Brain microvascular endothelial cell (primary cell): ENCODE results near the gene SSTR3.

ENCODE experiments used
- DNase-seq: peaks from one replicate; pipeline ENCODE4 v3.0.0-alpha.2; 2020
- H3K27ac ChIP-seq: fragments of 250-450 bp; sonication (Bioruptor Pico); 2 replicates; pipeline ENCODE4 v1.5.1; 2020; ENCODE audit warnings: mild to moderate bottlenecking, moderate library complexity
- H3K27me3 ChIP-seq: fragments of 250-450 bp; sonication (Bioruptor Pico); replicated peaks from 2 replicates; pipeline ENCODE4 v1.5.1; 2020; ENCODE audit warnings: mild to moderate bottlenecking
- H3K36me3 ChIP-seq: fragments of 250-450 bp; sonication (Bioruptor Pico); replicated peaks from 2 replicates; pipeline ENCODE4 v1.5.1; 2020; ENCODE audit warnings: mild to moderate bottlenecking
- H3K4me3 ChIP-seq: 2 replicates; pipeline ENCODE4 v1.5.1; 2011; ENCODE audit warnings: low read depth, mild to moderate bottlenecking, control low read depth, low read length, moderate library complexity
- in situ Hi-C: cut with HindIII; loops from 2 replicates; pipeline ENCODE4 v1.10.0; 2017; ENCODE audit warnings: low sequenced_read_pairs, low pct_ligation_motif_present
- TF ChIP-seq, protein P1 (sequence below): IDR thresholded peaks from 2 replicates; pipeline ENCODE4 v1.5.1; 2011; ENCODE audit warnings: low read depth, mild to moderate bottlenecking, moderate library complexity, low read length, control low read depth, inconsistent platforms; ENCODE audit errors: missing control alignments

SSTR3 gene

DNA sequence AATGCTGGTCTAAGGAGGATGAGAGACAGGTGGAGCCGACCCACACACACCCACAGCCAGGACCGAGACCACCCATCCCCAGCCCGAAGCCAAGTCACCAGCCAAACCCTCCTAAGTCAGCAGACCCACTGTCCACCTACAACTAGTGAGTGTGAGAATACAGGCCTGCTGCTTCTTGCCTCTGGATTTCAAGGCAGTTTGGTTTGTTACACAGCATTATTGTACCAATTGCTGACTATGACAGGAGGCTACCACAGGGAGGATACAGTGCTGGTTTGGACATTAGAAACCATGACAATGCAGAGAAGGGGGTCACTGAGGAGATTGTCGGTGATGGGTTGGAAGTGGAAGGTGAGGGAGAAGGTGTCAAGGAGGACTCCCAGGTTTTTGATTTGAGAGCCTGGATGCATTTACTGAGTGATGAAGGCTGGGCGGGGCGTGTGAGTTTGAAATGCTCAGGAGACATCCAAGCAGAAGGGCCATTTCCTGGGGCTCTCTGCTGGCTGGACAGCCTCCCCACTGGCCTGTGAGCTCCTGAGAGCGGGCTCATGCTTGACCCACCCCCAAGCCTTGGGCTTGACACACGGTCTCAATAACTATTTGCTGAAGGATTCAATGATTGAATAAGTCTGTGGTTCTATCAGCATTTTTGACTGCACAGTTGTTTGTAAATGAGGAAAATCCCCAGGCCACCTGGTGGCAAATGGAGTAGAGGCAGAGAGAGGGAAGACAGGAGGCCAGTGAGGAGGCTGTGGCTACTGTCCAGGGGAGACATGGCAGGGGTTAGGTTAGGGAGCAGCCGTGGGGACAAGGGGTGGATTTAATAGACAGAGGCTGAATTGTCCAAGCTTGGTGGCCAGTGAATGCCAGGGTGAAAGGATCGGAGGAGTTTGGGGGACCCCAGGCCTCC is 9.4 kb upstream of the SSTR3 start:
- TF ChIP-seq, protein P1, sequence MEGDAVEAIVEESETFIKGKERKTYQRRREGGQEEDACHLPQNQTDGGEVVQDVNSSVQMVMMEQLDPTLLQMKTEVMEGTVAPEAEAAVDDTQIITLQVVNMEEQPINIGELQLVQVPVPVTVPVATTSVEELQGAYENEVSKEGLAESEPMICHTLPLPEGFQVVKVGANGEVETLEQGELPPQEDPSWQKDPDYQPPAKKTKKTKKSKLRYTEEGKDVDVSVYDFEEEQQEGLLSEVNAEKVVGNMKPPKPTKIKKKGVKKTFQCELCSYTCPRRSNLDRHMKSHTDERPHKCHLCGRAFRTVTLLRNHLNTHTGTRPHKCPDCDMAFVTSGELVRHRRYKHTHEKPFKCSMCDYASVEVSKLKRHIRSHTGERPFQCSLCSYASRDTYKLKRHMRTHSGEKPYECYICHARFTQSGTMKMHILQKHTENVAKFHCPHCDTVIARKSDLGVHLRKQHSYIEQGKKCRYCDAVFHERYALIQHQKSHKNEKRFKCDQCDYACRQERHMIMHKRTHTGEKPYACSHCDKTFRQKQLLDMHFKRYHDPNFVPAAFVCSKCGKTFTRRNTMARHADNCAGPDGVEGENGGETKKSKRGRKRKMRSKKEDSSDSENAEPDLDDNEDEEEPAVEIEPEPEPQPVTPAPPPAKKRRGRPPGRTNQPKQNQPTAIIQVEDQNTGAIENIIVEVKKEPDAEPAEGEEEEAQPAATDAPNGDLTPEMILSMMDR = no peak
- no peak overlapping the region for H3K27ac ChIP-seq
- no peak for DNase-seq
- no peaks in the 10 kb centered on the region for H3K27me3 ChIP-seq
- no peak overlapping the region for H3K4me3 ChIP-seq
- H3K36me3 ChIP-seq = peaks cover 19% of the 10 kb centered on the region
- in situ Hi-C loops = no loop called here

- DNase-seq = no peak
- no peak overlapping the region for H3K27ac ChIP-seq
- H3K4me3 ChIP-seq = no peak overlapping the region
Measured at GRCh38 chr22:37220543-37220981, 8.3 kb upstream of the SSTR3 start.

GRCh38 chr22:37219533-37219932 is 7.3 kb upstream of the SSTR3 start:
- Histone ChIP-seq H3K4me3 (no peak overlapping the region), H3K27me3 (no peaks in the 10 kb centered on the region), H3K27ac (no peak overlapping the region), H3K36me3 (peaks cover 4% of the 10 kb centered on the region)
- DNase-seq = no peak
- TF ChIP-seq, protein P1 = no peak
- in situ Hi-C loops = no loop called here

More at GRCh38 chr22:37220543-37220981, 8.3 kb upstream of the SSTR3 start:
- TF ChIP-seq, protein P1 = no peak
- Histone ChIP-seq H3K36me3 (peaks cover 11% of the 10 kb centered on the region), H3K27me3 (no peaks in the 10 kb centered on the region)
- in situ Hi-C loops = no loop called here

GRCh38 chr22:37218771-37219411 is 6.6 kb upstream of the SSTR3 start:
- Histone ChIP-seq H3K4me3 (no peak overlapping the region), H3K27ac (no peak overlapping the region)

DNA sequence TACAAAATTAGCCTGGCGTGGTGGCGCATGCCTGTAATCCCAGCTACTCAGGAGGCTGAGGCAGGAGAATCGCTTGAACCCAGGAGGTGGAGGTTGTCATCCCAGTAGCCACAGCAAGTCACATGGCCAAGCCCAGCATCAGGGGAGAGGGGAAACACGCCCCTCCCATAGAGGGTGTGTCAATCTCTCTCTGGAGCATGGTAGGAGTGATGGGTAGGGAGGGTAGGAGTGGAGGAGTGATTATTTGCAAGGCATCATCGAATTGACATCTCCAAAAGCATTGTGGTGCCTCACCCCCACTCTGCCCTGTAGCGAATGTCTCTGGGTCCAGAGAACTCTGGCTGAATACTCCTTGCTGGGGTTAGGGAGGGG is 6.1 kb upstream of the SSTR3 start:
- Histone ChIP-seq H3K27ac (no peak overlapping the region), H3K36me3 (no peaks in the 10 kb centered on the region), H3K27me3 (no peaks in the 10 kb centered on the region), H3K4me3 (no peak overlapping the region)
- in situ Hi-C loops = no loop called here
- no peak for DNase-seq
- TF ChIP-seq, protein P1 = no peak

More at GRCh38 chr22:37218771-37219411, 6.6 kb upstream of the SSTR3 start:
- in situ Hi-C loops = no loop called here
- no peak for DNase-seq
- Histone ChIP-seq H3K36me3 (no peaks in the 10 kb centered on the region), H3K27me3 (no peaks in the 10 kb centered on the region)
- TF ChIP-seq, protein P1 = no peak
